ENCODE results near the gene AP3B1. TPM values are rescaled to one million over a fixed set of nuclear protein-coding genes. Genes with fewer than 3 reads are reported as not detected.

The AP3B1 gene
- total and polyA plus RNA-seq, 2 experiments from 2014 or later = 32.1 to 46.3 TPM

DNA sequence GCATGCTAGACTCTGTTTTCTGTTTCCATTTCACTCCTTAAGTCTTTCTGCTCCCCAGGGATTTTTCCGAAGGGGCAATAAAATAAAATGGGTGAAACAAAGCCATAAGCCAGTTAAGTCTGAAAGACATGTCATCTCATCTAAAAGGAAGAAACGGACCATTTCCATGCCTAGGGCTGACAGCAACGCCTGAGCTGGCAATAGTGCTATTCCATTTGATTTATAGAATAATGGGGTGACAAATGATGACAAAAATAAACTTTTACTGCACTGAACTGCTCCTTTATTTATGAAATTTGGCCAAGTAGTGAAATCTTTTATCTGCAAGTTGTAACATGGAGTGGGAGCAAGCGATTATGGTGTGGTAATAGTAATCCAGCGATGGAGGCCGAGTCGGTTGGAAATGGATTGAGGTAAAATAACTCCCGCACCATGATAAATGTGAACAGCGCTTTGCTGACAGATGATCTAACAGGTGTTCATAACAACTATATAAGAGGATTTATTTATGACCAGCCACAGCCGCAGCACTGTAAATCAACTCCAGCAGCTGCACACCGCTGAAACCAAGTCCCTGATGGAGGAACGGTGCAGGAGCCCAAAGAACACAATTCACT, 298.6 kb downstream of the AP3B1 start:
- Histone ChIP-seq H3K4me3 (no peak overlapping the region), H3K36me3 (ENCODE audit: insufficient read depth) (no peaks in the 10 kb centered on the region), H3F3A (replicated peaks; ENCODE audit: low read depth) (no peaks in the 10 kb centered on the region), H3K4me1 (ENCODE audit: insufficient read depth) (peaks cover 28% of the 10 kb centered on the region), H2AFZ (no peak overlapping the region), H3K79me2 (replicated peaks; ENCODE audit: insufficient read depth) (no peaks in the 10 kb centered on the region), H3K27me3 (ENCODE audit: insufficient read depth) (peaks cover 53% of the 10 kb centered on the region), H3K9me2 (ENCODE audit: insufficient read depth) (no peaks in the 10 kb centered on the region), H3K27ac (ENCODE audit: low read depth) (no peak overlapping the region), H3K4me2 (no peak overlapping the region), H4K20me1 (replicated peaks; ENCODE audit: insufficient read depth) (peaks cover 32% of the 10 kb centered on the region)
- Mint-ChIP-seq H3K27me3 (ENCODE audit: insufficient read depth, low read depth, poor library complexity) (peaks cover 26% of the 10 kb centered on the region), H3K27ac (no peak overlapping the region), H3K4me1 (peaks cover 42% of the 10 kb centered on the region), H3K4me3 (no peak overlapping the region), H3K36me3 (ENCODE audit: low read depth) (no peaks in the 10 kb centered on the region), H3K9me3 (no peaks in the 10 kb centered on the region)
- ATAC-seq = no peak
- DNase-seq (ENCODE audit: low spot score) = no peak
- TF ChIP-seq POLR2AphosphoS5 (IDR thresholded peaks at IDR 0.05; ENCODE audit: low read depth) (no peak), NANOG (IDR thresholded peaks at IDR 0.05; ENCODE audit: borderline replicate concordance) (no peak), JUNB (IDR thresholded peaks at IDR 0.05; ENCODE audit: unreplicated experiment) (no peak), ZNF331 (CRISPR knock-in tag; IDR thresholded peaks at IDR 0.05; ENCODE audit: low read depth) (no peak), ZNF114 (CRISPR knock-in tag; IDR thresholded peaks at IDR 0.05) (no peak), CREB1 (CRISPR knock-in tag; IDR thresholded peaks at IDR 0.05; ENCODE audit: low read depth) (no peak), STAT1 (IDR thresholded peaks at IDR 0.05; ENCODE audit: unreplicated experiment) (no peak), EZH2phosphoT487 (IDR thresholded peaks at IDR 0.05; ENCODE audit: unreplicated experiment) (no peak)
- TF ChIP-seq, protein P1, sequence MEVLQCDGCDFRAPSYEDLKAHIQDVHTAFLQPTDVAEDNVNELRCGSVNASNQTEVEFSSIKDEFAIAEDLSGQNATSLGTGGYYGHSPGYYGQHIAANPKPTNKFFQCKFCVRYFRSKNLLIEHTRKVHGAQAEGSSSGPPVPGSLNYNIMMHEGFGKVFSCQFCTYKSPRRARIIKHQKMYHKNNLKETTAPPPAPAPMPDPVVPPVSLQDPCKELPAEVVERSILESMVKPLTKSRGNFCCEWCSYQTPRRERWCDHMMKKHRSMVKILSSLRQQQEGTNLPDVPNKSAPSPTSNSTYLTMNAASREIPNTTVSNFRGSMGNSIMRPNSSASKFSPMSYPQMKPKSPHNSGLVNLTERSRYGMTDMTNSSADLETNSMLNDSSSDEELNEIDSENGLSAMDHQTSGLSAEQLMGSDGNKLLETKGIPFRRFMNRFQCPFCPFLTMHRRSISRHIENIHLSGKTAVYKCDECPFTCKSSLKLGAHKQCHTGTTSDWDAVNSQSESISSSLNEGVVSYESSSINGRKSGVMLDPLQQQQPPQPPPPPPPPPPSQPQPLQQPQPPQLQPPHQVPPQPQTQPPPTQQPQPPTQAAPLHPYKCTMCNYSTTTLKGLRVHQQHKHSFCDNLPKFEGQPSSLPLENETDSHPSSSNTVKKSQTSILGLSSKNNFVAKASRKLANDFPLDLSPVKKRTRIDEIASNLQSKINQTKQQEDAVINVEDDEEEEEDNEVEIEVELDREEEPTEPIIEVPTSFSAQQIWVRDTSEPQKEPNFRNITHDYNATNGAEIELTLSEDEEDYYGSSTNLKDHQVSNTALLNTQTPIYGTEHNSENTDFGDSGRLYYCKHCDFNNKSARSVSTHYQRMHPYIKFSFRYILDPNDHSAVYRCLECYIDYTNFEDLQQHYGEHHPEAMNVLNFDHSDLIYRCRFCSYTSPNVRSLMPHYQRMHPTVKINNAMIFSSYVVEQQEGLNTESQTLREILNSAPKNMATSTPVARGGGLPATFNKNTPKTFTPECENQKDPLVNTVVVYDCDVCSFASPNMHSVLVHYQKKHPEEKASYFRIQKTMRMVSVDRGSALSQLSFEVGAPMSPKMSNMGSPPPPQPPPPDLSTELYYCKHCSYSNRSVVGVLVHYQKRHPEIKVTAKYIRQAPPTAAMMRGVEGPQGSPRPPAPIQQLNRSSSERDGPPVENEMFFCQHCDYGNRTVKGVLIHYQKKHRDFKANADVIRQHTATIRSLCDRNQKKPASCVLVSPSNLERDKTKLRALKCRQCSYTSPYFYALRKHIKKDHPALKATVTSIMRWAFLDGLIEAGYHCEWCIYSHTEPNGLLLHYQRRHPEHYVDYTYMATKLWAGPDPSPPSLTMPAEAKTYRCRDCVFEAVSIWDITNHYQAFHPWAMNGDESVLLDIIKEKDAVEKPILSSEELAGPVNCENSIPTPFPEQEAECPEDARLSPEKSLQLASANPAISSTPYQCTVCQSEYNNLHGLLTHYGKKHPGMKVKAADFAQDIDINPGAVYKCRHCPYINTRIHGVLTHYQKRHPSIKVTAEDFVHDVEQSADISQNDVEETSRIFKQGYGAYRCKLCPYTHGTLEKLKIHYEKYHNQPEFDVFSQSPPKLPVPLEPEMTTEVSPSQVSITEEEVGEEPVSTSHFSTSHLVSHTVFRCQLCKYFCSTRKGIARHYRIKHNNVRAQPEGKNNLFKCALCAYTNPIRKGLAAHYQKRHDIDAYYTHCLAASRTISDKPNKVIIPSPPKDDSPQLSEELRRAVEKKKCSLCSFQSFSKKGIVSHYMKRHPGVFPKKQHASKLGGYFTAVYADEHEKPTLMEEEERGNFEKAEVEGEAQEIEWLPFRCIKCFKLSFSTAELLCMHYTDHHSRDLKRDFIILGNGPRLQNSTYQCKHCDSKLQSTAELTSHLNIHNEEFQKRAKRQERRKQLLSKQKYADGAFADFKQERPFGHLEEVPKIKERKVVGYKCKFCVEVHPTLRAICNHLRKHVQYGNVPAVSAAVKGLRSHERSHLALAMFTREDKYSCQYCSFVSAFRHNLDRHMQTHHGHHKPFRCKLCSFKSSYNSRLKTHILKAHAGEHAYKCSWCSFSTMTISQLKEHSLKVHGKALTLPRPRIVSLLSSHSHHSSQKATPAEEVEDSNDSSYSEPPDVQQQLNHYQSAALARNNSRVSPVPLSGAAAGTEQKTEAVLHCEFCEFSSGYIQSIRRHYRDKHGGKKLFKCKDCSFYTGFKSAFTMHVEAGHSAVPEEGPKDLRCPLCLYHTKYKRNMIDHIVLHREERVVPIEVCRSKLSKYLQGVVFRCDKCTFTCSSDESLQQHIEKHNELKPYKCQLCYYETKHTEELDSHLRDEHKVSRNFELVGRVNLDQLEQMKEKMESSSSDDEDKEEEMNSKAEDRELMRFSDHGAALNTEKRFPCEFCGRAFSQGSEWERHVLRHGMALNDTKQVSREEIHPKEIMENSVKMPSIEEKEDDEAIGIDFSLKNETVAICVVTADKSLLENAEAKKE (CRISPR knock-in tag; IDR thresholded peaks at IDR 0.05) = no peak
- TF ChIP-seq, protein P2, sequence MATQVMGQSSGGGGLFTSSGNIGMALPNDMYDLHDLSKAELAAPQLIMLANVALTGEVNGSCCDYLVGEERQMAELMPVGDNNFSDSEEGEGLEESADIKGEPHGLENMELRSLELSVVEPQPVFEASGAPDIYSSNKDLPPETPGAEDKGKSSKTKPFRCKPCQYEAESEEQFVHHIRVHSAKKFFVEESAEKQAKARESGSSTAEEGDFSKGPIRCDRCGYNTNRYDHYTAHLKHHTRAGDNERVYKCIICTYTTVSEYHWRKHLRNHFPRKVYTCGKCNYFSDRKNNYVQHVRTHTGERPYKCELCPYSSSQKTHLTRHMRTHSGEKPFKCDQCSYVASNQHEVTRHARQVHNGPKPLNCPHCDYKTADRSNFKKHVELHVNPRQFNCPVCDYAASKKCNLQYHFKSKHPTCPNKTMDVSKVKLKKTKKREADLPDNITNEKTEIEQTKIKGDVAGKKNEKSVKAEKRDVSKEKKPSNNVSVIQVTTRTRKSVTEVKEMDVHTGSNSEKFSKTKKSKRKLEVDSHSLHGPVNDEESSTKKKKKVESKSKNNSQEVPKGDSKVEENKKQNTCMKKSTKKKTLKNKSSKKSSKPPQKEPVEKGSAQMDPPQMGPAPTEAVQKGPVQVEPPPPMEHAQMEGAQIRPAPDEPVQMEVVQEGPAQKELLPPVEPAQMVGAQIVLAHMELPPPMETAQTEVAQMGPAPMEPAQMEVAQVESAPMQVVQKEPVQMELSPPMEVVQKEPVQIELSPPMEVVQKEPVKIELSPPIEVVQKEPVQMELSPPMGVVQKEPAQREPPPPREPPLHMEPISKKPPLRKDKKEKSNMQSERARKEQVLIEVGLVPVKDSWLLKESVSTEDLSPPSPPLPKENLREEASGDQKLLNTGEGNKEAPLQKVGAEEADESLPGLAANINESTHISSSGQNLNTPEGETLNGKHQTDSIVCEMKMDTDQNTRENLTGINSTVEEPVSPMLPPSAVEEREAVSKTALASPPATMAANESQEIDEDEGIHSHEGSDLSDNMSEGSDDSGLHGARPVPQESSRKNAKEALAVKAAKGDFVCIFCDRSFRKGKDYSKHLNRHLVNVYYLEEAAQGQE (IDR thresholded peaks at IDR 0.05; ENCODE audit: unreplicated experiment) = no peak

Measured in GM23338 (cell line).